DOHH2 (cell line): ENCODE results near the gene ACSF3.

ENCODE experiments used
- H3F3A ChIP-seq: fragments of 200-600 bp; sonication (generic), shearing (Covaris generic); 2 replicates; pipeline ENCODE4 v1.6.0; 2016; ENCODE audit warnings: antibody characterized with exemption, mild to moderate bottlenecking; ENCODE audit not compliant: control insufficient read depth, insufficient read depth
- H3K27ac ChIP-seq: fragments of 200-600 bp; sonication (generic); 2 replicates; pipeline ENCODE4 v1.5.1; 2014; ENCODE audit warnings: low read depth, mild to moderate bottlenecking, low read length, moderate library complexity
- H3K27me3 ChIP-seq: fragments of 200-600 bp; sonication (generic); 2 replicates; pipeline ENCODE4 v1.6.1; 2014; ENCODE audit warnings: mild to moderate bottlenecking, low read length, mixed read lengths; ENCODE audit not compliant: control insufficient read depth
- H3K36me3 ChIP-seq: fragments of 200-600 bp; sonication (generic); 2 replicates; pipeline ENCODE4 v1.6.1; 2014; ENCODE audit warnings: mild to moderate bottlenecking, low read length, moderate library complexity, mixed read lengths; ENCODE audit not compliant: control insufficient read depth
- H3K4me1 ChIP-seq: fragments of 200-600 bp; sonication (generic); 2 replicates; pipeline ENCODE4 v1.6.1; 2014; ENCODE audit warnings: mild to moderate bottlenecking, low read length, mixed read lengths; ENCODE audit not compliant: control insufficient read depth
- H3K4me2 ChIP-seq: fragments of 200-600 bp; sonication (generic); 2 replicates; pipeline ENCODE4 v1.6.0; 2014; ENCODE audit warnings: mild to moderate bottlenecking, low read length, moderate library complexity
- H3K4me3 ChIP-seq: fragments of 200-600 bp; sonication (generic); 2 replicates; pipeline ENCODE4 v1.5.1; 2014; ENCODE audit warnings: mild to moderate bottlenecking, low read length, mixed read lengths
- H3K79me2 ChIP-seq: fragments of 200-600 bp; sonication (generic); 2 replicates; pipeline ENCODE4 v1.6.1; 2014; ENCODE audit warnings: mild to moderate bottlenecking, low read length, mixed read lengths; ENCODE audit not compliant: control insufficient read depth
- H3K9me2 ChIP-seq: fragments of 200-600 bp; sonication (generic); replicated peaks from 2 replicates; pipeline ENCODE4 v1.6.1; 2014; ENCODE audit warnings: mild to moderate bottlenecking, low read length, mixed read lengths; ENCODE audit not compliant: control insufficient read depth
- H3K9me3 ChIP-seq: fragments of 200-600 bp; sonication (generic); 2 replicates; pipeline ENCODE4 v1.6.1; 2014; ENCODE audit warnings: antibody characterized with exemption, low read length, mixed read lengths; ENCODE audit not compliant: control insufficient read depth, insufficient read depth
- H4K20me1 ChIP-seq: fragments of 200-600 bp; sonication (generic); 2 replicates; pipeline ENCODE4 v1.6.0; 2014; ENCODE audit warnings: low read depth, mild to moderate bottlenecking, antibody characterized with exemption, low read length, moderate library complexity; ENCODE audit not compliant: control insufficient read depth, insufficient read depth
- EZH2phosphoT487 ChIP-seq: fragments of 200-600 bp; sonication (generic); IDR thresholded peaks from 2 replicates; pipeline ENCODE4 v1.6.1; 2017; ENCODE audit warnings: borderline replicate concordance, mild to moderate bottlenecking, antibody characterized with exemption, low read length, moderate library complexity, mixed read lengths
- TF ChIP-seq, protein P1 (sequence below): fragments of 200-600 bp; sonication (generic); IDR thresholded peaks from one replicate; pipeline ENCODE4 v1.5.1; 2014; ENCODE audit warnings: antibody characterized with exemption, mild to moderate bottlenecking, low read depth, low read length; ENCODE audit not compliant: poor library complexity, severe bottlenecking

Gene ACSF3

DNA sequence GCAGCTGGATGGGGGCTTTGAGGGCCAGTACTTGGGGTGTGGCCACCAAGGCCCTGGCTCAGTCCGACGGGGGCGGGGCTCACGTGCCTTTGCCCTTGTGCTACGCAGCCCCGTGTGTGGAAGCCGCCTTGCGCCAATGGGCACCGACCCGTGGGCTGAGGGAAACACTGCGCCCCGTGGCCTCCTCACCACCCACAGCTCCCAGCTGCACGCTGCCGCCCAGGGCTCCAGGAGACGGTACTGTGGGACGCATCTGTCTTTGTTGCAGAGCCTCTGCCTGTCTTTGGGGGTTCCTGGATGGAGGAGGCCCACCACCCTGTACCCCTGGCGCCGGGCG, 85.5 kb downstream of the ACSF3 start:
- Histone ChIP-seq H3K27ac (no peak overlapping the region), H3K9me3 (no peaks in the 10 kb centered on the region), H4K20me1 (no peaks in the 10 kb centered on the region), H3K4me2 (no peak overlapping the region), H3K9me2 (no peaks in the 10 kb centered on the region), H3K4me1 (no peaks in the 10 kb centered on the region), H3K27me3 (peaks cover 8% of the 10 kb centered on the region), H3K36me3 (no peaks in the 10 kb centered on the region), H3K4me3 (no peak overlapping the region), H3K79me2 (no peaks in the 10 kb centered on the region), H3F3A (no peaks in the 10 kb centered on the region)
- TF ChIP-seq, protein P1, sequence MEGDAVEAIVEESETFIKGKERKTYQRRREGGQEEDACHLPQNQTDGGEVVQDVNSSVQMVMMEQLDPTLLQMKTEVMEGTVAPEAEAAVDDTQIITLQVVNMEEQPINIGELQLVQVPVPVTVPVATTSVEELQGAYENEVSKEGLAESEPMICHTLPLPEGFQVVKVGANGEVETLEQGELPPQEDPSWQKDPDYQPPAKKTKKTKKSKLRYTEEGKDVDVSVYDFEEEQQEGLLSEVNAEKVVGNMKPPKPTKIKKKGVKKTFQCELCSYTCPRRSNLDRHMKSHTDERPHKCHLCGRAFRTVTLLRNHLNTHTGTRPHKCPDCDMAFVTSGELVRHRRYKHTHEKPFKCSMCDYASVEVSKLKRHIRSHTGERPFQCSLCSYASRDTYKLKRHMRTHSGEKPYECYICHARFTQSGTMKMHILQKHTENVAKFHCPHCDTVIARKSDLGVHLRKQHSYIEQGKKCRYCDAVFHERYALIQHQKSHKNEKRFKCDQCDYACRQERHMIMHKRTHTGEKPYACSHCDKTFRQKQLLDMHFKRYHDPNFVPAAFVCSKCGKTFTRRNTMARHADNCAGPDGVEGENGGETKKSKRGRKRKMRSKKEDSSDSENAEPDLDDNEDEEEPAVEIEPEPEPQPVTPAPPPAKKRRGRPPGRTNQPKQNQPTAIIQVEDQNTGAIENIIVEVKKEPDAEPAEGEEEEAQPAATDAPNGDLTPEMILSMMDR = no peak
- no peak for TF ChIP-seq EZH2phosphoT487

GRCh38 chr16:89179656-89180315, 86.1 kb downstream of the ACSF3 start:
- no peaks in the 10 kb centered on the region for H3K9me3 ChIP-seq
- no peaks in the 10 kb centered on the region for H4K20me1 ChIP-seq
- no peak overlapping the region for H3K4me3 ChIP-seq
- no peaks in the 10 kb centered on the region for H3K9me2 ChIP-seq
- TF ChIP-seq EZH2phosphoT487 = no peak
- TF ChIP-seq, protein P1 = no peak
- no peak overlapping the region for H3K4me2 ChIP-seq
- peaks cover 2% of the 10 kb centered on the region for H3K27me3 ChIP-seq
- no peaks in the 10 kb centered on the region for H3K4me1 ChIP-seq
- H3K27ac ChIP-seq = no peak overlapping the region
- H3F3A ChIP-seq = no peaks in the 10 kb centered on the region
- H3K79me2 ChIP-seq = no peaks in the 10 kb centered on the region
- no peaks in the 10 kb centered on the region for H3K36me3 ChIP-seq

- no peaks in the 10 kb centered on the region for H3K9me2 ChIP-seq
- H4K20me1 ChIP-seq = no peaks in the 10 kb centered on the region
- no peaks in the 10 kb centered on the region for H3K79me2 ChIP-seq
- H3K4me1 ChIP-seq = no peaks in the 10 kb centered on the region
- H3F3A ChIP-seq = peaks cover 8% of the 10 kb centered on the region
- H3K4me2 ChIP-seq = no peak overlapping the region
- H3K4me3 ChIP-seq = no peak overlapping the region
- H3K27me3 ChIP-seq = no peaks in the 10 kb centered on the region
- TF ChIP-seq, protein P1 = no peak
- no peak for TF ChIP-seq EZH2phosphoT487
- no peak overlapping the region for H3K27ac ChIP-seq
- H3K9me3 ChIP-seq = no peaks in the 10 kb centered on the region
- no peaks in the 10 kb centered on the region for H3K36me3 ChIP-seq
Observed at GRCh38 chr16:89183463-89183862, 89.8 kb downstream of the ACSF3 start.
